Coronary artery (tissue), 2 donors: ENCODE data around the gene UBE3D.

Experiments used
- DNase-seq: peaks from one replicate; pipeline ENCODE4 v3.0.0-alpha.2; 2017; ENCODE audit warnings: low spot score
- H3K27ac ChIP-seq, 2 donors: fragments of 200-600 bp; sonication (generic); one replicate each; pipeline ENCODE4 v1.5.1; 2016 to 2019
- H3K4me3 ChIP-seq: fragments of 200-600 bp; sonication (generic); 2 replicates; pipeline ENCODE4 v1.5.1; 2016; ENCODE audit warnings: mild to moderate bottlenecking, moderate library complexity
- CTCF ChIP-seq: fragments of 200-600 bp; sonication (generic); IDR thresholded peaks from one replicate; pipeline ENCODE4 v1.5.1; 2019; ENCODE audit warnings: antibody characterized with exemption

UBE3D gene

GRCh38 chr6:82921258-82921657, 144.4 kb downstream of the UBE3D start:
- Histone ChIP-seq H3K27ac (no peak overlapping the region), H3K4me3 (no peak overlapping the region)
- DNase-seq = no peak
- no peak for TF ChIP-seq CTCF

- no peak overlapping the region for H3K27ac ChIP-seq
- no peak for TF ChIP-seq CTCF
- H3K4me3 ChIP-seq = no peak overlapping the region
- DNase-seq = no peak
Observed at GRCh38 chr6:82917346-82918064, 148.1 kb downstream of the UBE3D start.

- no peak overlapping the region for H3K27ac ChIP-seq
Observed at GRCh38 chr6:82915666-82916065, 150.0 kb downstream of the UBE3D start.

GRCh38 chr6:82914511-82914910, 151.1 kb downstream of the UBE3D start:
- DNase-seq = no peak
- H3K27ac ChIP-seq = no peak overlapping the region
- H3K4me3 ChIP-seq = no peak overlapping the region
- TF ChIP-seq CTCF = no peak

More at GRCh38 chr6:82915666-82916065, 150.0 kb downstream of the UBE3D start:
- H3K4me3 ChIP-seq = no peak overlapping the region
- no peak for TF ChIP-seq CTCF
- no peak for DNase-seq

- no peak for DNase-seq
- no peak for TF ChIP-seq CTCF
- H3K4me3 ChIP-seq = no peak overlapping the region
- H3K27ac ChIP-seq = no peak overlapping the region
Observed at GRCh38 chr6:82910820-82911219, 154.8 kb downstream of the UBE3D start.

- no peak for TF ChIP-seq CTCF
- no peak overlapping the region for H3K27ac ChIP-seq
- H3K4me3 ChIP-seq = no peak overlapping the region
- no peak for DNase-seq
Observed at GRCh38 chr6:82910395-82910794, 155.2 kb downstream of the UBE3D start.

GRCh38 chr6:82909551-82909950, 156.1 kb downstream of the UBE3D start:
- no peak for DNase-seq
- no peak for TF ChIP-seq CTCF

More at GRCh38 chr6:82909551-82909950, 156.1 kb downstream of the UBE3D start:
- Histone ChIP-seq H3K27ac (no peak overlapping the region), H3K4me3 (no peak overlapping the region)
